Colon (tissue), 2 donors: ENCODE data around the gene TSPAN18.

Experiments used
- FAIRE-seq: peaks from 2 replicates; lab custom pipeline; 2012; peaks lifted over from hg19 to GRCh38; lab: Jason Lieb, UNC
- donor health status: control.
- donor health status: control.

Gene TSPAN18

GRCh38 chr11:44797051-44797450 lies 70.3 kb downstream of the TSPAN18 start:
- FAIRE-seq = no peak

DNA sequence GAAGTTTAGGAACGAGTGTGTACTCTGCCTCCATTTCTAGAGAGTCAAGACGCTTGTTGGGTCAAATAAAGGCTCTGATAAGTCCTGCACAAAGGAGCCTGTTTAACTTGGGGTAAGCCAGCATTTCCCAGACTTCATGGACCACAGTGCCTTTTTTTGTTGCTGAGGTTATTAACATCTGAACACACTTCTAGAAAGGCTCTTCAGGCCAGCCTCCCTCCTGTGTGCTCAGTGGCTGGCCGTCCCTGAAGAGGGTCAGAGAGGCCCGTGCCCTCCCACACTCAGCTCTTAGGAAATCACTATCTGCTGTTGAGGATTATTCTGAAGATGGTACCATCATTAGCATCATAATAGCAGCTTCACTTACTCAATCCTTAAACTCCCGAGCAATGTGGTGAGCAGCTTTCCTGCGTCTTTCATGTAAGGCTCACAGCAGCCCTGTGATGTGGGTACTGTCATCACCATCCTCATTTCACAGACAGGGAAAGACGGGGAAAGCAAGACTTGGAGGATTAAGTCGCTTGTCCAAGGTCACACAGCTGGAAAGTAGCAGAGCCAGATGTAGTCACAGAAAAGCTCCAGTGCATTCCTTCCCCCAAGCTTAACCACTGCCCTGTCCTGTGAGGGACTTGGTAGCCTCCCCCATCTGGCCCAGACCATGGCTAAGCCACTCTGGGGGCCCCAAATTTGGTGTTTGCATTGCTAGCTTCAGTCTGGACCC lies 71.3 kb downstream of the TSPAN18 start:
- no peak for FAIRE-seq

DNA sequence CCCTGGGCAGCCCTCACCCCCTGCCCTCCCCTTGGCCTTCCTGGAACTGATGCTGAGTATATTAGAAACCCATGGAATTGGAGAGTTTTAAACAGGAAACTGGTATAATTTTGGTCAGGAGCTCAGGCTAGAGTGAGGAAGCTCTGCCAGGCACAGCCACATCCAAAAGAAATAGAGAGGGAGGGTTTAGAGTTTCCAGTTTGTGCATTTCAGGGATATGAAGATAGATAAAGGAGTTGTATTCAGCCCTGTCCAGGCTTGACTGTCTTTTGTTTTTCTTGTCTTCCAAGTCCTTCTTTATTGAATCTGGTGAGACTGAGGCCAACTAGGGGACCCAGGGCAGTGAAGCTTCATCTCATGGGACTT lies 71.8 kb downstream of the TSPAN18 start:
- no peak for FAIRE-seq

- FAIRE-seq = no peak
Observed at GRCh38 chr11:44799012-44799411, 72.2 kb downstream of the TSPAN18 start.

- FAIRE-seq = no peak
Observed at GRCh38 chr11:44802347-44802746, 75.6 kb downstream of the TSPAN18 start.

GRCh38 chr11:44803009-44803408 lies 76.2 kb downstream of the TSPAN18 start:
- FAIRE-seq = no peak

GRCh38 chr11:44804449-44805437 lies 78.0 kb downstream of the TSPAN18 start:
- FAIRE-seq = no peak

DNA sequence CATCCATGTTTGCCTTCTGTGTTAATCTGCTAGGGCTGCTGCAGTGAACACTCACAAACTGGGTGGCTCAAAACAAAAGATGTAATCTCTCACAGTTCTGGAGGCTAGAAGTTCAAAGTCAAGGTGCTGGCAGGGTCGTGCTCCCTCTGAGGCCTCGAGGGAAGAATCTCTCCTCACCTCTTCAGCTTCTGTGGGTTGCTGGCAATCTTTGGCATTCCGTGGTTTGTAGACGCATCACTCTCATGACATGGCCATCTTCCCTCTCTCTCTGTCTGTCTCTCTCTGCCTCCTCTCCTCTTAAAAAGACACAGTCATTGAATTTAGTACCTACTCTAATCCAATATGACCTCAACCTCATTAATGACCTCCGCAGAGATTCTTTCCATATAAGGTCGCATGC lies 78.8 kb downstream of the TSPAN18 start:
- no peak for FAIRE-seq

- FAIRE-seq = no peak
Observed at GRCh38 chr11:44808053-44808753, 81.4 kb downstream of the TSPAN18 start.

DNA sequence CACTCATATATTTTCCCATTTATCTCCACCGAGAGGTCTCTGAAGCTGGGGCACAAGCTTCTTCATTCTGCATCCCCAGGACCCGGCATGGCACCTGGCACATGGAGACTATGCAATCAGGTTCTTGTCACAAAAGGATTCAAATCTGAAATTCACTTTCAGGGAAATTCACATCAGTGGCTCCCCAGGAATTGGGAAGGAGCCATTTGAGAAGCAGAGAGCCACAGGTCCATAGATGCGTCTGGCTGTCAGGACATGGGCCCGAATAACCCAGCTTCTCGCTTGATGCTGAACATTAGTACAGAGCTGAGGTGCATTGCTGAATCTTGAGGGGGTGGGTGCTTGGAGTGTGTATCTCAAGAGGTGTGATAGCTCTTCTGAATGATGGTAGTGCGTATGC lies 82.5 kb downstream of the TSPAN18 start:
- no peak for FAIRE-seq

- no peak for FAIRE-seq
Observed at GRCh38 chr11:44811841-44812448, 85.2 kb downstream of the TSPAN18 start.

DNA sequence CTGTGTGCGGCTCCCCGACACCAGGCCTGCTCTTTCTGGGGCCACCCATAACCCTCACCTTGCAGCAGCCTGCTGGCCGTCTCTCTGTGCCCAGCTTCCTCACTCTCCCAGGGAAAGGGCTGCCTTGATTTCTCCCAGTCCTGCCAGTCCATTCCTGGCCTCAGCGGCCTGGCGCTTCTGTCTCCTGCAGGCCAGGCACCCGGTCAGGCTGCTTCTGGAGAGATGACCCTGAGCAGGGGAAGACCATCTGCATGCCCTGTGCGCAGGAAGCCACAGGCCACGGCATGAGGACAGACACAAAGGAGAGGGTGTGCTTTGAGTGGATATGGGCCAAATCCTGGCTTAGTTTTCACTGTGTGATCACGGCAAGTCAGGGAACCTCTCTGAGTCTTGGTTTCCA lies 86.2 kb downstream of the TSPAN18 start:
- no peak for FAIRE-seq

GRCh38 chr11:44813401-44813800 lies 86.6 kb downstream of the TSPAN18 start:
- no peak for FAIRE-seq

DNA sequence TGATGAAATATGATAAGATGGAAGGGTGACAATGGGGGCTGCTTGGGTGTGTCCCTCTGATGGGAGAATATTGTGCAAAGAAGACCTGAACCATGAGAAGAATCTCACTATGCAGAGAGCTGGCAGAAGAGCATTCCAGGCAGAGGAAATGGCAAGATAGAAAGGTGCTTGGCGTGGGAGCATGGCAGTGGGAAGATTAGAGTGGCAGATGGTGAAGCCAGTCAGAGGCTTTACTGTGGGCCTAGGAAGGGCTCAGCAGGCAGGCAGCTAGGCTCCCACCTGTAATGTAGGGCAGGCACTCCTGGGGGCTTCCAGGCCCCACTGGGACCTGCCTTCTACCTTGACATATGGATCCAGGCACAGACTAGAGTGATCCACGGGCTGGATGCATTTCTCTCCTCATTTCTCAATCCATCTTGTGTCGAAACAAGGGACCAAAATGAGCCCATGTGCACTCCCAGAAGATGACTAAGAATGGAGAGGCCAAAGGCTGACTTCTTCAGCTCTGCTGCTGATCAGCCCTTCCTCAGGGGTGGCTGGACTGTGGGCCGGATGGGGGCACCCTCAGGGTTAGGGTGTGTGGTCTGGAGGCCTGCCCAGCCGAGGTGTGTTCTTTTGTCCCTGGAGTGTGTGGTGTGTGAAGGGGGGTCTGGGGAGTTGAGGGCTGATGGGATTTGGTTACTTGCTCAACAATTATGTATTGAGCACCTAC lies 88.3 kb downstream of the TSPAN18 start:
- FAIRE-seq = no peak

GRCh38 chr11:44815917-44816456 lies 89.2 kb downstream of the TSPAN18 start:
- no peak for FAIRE-seq

DNA sequence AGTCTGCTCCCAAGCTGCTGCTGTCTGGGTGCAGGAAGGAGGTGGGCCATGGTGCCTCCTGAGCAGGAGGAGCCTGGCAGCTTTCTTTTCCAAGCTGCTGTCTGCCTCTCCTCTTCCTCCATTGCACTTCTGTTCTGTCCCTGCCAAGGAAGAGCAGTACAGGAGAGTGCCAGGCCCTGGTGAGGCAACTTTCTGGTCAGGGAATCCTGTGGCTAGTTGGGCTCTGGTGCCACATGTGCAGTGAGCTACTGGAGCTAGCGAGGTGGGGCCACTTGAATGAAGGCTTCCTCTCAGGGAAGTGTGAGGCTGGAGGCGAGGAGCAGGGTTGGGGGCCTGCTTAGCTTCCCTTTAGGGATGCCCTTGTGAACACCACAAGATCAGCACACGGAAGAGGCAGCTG lies 90.0 kb downstream of the TSPAN18 start:
- FAIRE-seq = no peak

GRCh38 chr11:44817207-44817949 lies 90.6 kb downstream of the TSPAN18 start:
- FAIRE-seq = no peak

- FAIRE-seq = no peak
Observed at GRCh38 chr11:44818110-44818509, 91.3 kb downstream of the TSPAN18 start.

DNA sequence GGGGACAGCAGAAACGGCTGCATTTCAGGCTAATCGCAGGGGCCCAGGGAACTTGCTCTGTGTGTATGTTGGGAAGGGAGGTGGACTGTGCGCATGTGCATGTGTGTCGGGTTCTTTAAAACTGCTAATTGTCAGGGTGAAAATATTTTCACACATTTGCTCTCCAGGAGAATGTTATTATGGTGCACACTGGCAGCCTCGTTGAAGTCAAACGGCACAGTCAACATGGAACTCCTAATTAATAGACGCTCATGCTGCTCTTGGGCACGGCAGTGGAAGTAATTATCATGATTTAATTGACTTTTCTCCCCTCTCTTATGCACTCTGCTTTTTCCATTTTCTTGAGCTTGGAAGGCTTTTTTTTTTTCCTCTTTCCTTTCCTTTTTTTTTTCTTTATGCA lies 92.6 kb downstream of the TSPAN18 start:
- FAIRE-seq = no peak

DNA sequence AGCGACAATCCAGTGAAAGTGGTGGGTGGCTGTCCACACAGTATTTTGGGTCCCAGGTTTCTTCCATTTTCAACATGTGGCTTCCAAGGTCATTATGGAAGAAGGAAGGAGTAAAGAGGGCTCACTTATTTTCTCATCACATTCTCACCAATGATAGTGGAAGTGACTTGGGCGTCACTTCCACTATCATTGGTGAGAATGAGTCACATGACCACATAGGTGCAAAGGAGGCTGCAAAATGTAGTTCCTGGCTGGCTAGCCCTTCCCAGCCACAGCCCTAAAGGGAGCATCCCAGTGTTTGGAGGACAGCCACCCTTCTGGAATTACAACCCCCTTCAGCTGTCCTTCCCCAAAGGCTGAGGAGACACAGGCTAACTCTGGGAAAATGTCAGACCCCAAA lies 95.6 kb downstream of the TSPAN18 start:
- FAIRE-seq = no peak

GRCh38 chr11:44823006-44823405 lies 96.2 kb downstream of the TSPAN18 start:
- FAIRE-seq = no peak
